DMS79 treated with DMSO at 0.1 percent for 48 hours (cell line): ENCODE data around the gene STK16.
A peak's percentile ranks its signal among the peaks of the same experiment; 100 is the strongest.
"Not testable (repeated sequence)": the region's sequence is repeated elsewhere in the genome, so short reads cannot be mapped to it uniquely, and the experiment has no call there.

Experiments
- DNase-seq: peaks from one replicate; lab custom pipeline; 2025; lab: John Stamatoyannopoulos, UW

The STK16 gene, protein sequence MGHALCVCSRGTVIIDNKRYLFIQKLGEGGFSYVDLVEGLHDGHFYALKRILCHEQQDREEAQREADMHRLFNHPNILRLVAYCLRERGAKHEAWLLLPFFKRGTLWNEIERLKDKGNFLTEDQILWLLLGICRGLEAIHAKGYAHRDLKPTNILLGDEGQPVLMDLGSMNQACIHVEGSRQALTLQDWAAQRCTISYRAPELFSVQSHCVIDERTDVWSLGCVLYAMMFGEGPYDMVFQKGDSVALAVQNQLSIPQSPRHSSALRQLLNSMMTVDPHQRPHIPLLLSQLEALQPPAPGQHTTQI

DNA sequence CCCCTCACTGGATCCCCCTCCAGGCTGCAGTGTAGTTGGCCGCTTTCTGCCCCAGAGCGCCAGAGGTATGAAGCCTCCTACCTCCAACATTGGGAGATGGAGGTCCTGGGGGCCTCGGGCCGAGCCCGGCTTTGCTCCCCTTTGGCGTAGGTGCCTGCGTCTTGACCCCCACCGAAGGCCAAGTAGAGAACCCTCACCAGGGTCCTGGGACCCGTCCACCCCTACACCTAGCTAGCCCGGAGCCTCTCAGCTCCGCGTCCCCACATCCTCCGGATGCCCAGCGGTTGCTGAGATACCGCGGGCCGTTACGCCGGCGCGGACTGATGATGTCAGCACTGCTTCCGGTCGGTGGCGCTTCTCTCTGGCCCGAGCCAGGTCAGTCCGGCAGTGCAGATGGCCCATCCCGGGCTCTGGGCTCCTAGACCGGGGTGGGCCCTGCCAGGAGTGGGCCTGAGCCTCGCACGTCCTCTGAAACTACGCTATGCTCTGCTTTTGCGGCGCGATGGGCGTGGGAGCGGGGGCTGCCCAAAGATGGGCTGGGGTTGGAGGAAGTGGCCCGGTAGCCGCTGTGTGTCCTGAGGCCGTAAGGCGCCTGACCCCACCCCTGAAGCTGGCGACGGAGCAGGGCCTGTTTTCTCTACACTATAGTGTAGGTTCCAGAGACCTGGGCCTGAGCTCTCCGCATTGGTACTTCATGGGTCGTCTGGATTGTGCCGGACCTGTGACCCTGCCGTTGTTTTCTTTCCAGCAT, at the start of gene STK16, which contains the start of gene GLB1L:
STK16 (plus strand) TSS at position 332 of the 751 bp plus-strand sequence. CDS start 521 bp downstream, outside the sequence.
GLB1L (minus strand) TSS at position 297 of the 751 bp plus-strand sequence. CDS start 1,871 bp downstream, outside the sequence.
- peak; percentile 78 for DNase-seq

DNA sequence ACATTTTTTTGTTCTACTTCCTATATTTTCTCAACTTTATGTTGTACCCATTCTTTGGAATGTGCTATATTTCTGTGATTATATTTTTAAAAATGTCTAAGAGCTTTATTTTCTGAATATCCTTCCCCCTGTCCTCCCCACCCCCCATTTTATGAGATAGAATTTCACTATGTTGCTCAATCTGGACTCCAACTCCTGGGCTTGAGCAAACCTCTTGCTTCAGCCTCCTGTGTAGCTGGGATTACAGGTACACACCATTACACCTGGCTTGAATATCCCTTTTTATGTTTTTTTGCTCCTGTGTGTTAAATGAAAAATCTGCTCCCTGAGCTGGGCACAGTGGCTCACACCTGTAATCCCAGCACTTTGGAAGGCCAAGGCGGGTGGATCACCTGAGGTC, 47.9 kb upstream of the STK16 start:
- DNase-seq = no peak

DNA sequence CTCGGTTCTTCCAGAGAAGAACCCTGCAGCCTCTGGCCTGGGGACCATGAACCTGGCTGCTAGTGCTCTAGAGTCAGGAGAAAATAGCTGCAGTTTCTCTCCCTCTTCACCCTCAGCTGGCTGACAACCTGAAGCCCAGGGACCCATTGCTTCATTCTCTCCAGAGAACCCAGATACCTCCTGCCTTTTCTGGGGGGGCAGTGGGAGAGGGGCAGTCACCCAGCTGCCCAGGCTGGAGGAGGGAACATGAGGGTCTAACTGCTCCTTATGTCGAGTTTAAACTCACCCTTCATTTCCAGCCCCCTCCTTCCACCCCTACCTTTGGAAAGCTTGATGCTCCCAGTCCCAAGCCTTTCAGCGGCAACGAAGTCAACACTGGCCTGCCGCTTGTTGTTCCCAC, 46.3 kb upstream of the STK16 start:
- no peak for DNase-seq

DNA sequence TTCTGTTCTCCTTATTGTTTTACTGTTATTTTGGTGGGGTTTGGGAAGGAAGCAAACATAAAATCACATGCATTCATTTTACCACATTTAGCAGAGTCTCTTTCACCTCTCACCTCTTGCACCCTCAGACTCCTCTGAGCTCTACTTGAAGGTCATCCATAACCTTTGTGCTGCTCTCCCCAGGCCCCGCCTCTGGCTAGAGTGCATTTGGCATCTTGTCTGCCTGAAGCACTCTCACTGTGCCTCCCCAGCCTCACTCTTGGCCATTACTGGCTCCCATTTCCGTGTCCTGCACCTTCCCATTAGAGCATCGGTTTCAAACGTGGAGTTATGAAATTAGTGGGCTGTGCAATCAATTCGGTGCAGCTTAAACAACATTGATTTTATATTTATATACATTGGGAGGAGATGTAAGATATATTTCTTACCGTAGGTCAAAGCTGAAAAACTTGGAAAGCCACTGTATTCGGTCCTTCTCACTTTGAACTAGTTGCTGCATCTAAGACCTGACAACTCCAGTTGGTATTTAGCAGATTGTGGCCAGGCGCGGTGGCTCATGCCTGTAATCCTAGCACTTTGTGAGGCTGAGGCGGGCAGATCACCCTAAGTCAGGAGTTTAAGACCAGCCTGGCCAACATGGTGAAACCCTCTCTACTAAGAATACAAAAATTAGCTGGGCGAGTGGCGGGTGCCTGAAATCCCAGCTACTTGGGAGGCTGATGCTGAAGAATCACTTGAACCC, 45.6 kb upstream of the STK16 start:
- no peak for DNase-seq

DNA sequence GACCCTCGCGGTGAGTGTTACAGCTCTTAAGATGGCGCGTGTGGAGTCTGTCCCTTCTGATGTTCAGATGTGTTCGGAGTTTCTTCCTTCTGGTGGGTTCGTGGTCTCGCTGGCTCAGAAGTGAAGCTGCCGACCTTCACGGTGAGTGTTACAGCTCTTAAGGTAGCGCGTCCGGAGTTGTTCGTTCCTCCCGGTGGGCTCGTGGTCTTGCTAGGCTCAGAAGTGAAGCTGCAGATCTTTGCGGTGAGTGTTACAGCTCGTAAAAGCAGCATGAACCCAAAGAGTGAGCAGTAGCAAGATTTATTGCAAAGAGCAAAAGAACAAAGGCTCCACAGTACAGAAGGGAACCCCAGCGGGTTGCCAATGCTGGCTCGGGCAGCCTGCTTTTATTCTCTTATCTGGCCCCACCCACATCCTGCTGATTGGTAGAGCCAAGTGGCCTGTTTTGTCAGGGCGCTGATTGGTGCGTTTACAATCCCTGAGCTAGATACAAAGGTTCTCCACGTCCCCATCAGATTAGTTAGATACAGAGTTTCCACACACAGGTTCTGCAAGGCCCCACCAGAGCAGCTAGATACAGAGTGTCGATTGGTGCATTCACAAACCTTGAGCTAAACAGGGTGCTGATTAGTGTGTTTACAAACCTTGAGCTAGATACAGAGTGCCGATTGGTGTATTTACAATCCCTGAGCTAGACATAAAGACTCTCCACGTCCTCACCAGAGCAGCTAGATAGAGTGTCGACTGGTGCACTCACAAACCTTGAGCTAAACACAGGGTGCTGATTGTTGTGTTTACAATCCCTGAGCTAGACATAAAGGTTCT, 44.6 kb upstream of the STK16 start:
- not testable (repeated sequence) for DNase-seq

DNA sequence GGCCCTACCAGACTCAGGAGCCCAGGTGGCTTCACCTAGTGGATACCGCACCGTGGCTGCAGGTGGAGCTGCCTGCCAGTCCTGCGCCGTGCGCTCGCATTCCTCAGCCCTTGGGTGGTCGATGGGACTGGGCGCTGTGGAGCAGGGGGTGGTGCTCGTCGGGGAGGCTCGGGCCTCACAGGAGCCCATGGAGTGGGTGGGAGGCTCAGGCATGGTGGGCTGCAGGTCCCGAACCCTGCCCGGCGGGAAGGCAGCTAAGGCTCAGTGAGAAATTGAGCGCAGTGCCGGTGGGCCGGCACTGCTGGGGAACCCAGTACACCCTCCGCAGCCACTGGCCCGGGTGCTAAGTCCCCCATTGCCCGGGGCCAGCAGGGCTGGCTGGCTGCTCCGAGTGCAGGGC, 43.9 kb upstream of the STK16 start:
- DNase-seq = not testable (repeated sequence)

DNA sequence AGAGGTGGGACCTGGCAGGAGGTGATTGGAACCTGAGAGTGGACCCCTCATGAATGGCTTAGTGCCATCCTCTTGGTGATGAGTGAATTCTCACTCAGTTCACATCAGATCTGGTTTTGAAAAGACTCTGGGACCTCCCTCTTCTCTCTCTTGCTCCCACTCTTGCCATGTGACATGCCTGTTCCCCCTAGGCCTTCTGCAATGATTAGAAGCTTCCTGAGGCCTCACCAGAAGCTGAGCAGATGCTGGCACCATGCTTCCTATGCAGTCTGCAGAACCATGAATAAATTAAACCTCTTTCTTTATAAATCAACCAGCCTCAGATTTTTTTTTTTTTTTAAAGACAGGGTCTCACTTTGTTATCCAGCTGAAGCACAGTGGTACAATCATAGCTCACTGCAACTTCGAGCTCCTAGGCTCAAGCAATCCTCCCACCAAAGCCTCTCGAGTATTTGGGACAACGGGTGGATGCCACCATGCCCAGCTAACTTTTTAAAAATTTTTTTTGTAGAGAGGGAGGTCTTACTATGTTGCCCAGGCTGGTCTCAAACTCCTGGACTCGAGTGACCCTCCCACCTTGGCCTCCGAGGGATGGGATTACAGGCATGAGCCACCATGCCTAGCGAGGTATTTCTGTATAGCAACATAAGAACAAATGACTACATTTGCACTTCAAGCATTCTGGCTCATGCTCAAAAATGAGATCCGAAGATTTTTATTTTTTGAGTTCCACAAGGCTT, 40.7 kb upstream of the STK16 start:
- DNase-seq = no peak

DNA sequence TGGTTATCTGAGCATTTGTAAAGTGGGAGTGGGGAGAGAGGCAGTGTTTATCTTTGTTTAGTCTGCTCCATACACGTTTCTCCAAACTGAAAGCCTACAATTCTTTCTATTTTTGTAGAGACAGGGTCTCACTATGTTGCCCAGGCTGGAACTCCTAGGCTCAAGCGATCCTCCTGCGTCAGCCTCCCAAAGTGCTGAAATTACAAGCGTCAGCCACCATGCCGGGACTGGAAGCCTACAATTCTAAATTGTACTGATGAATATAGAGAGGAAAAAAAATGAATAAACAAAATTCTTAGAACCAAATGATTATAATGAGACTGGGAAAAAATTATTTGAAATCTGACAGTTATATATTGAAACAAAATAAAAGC, 40.1 kb upstream of the STK16 start:
- no peak for DNase-seq

DNA sequence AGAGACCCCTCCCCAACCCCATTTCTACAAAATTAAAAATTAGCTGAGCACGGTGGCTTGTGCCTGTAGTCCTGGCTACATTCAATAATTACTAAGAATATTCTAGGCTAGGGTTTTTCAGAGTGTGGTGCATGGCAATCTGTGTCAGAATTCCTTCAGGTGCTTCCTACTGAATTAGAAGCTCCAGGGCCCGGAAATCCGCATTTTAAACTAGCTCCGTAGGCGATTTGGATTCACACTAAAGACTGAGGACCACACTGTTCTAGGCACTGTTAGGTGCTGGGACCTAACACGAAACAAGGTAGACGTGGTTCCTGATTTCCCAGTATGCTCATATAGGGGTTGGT, 39.3 kb upstream of the STK16 start:
- DNase-seq = no peak

DNA sequence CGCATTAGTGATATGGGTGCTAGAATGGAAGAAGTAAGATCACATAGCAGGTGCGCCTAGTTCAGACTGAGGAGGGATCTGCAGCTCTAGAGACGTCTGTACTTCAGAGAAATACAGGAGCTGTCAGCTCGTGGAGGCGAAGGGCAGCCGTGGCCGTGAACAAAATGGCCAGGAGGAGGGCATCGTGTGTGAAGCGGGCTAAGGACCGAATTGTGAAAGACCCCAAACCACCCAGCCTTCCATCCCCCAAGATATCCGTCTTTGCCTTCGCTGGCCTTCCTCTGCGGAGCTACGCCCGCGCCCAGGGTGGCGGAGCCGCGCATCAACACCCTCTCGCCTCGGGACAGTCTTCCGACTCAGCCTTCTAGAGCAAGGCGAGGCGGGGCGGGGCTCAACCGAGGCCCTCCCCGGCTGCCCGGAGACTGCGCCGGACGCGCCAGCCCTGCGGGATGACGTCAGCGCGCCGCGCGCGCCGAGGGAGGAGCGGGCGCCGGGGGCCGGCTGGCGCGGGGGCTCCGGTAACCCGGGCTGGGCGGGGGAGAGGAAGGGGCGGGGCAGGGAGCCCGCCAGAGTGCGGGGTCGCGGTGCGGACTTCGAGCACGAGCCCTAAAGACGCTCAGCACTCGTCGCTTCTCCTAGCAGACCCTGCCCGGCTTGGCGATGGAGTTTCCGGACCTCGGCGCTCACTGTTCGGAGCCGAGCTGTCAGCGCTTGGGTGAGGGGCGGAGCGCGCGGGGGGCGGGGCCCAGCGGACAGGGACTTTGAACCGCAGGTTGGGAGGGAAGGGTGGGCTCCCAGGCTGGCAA, 38.7 kb upstream of the STK16 start, which contains the start of gene ZFAND2B:
ZFAND2B (plus strand) TSS at position 455 of the 806 bp plus-strand sequence; CDS start at position 661, 206 bp downstream.
- peak; percentile 87 for DNase-seq

DNA sequence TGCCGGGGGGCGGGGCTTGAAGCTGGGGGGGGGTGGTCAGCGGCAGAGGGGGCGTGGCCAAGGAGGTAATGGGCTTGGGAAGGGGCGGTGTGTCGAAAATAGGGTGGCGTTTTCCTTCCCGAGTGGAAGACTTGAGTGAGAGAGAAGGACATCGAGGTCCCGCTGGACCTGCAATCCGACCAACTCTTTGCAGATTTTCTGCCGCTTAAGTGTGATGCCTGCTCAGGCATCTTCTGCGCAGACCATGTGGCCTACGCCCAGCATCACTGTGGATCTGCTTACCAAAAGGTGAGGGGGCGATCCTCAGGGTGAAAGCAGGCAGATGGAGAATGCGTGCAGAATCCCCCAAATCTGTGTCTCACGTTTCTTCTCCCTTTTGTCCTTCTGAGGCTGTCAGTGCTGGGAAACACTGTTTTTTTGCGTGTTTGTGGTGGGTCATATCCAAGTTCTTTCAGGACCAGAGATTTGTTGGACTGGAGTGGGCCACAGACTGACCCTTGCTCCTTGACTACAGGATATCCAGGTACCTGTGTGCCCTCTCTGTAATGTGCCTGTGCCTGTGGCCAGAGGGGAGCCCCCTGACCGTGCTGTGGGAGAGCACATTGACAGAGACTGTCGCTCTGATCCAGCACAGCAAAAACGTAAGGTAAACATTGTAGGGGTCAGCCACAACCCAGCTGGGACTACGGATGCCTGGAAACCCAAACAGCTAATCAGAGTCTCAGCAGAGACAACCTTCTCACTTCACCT, 38.0 kb upstream of the STK16 start:
- no peak for DNase-seq

DNA sequence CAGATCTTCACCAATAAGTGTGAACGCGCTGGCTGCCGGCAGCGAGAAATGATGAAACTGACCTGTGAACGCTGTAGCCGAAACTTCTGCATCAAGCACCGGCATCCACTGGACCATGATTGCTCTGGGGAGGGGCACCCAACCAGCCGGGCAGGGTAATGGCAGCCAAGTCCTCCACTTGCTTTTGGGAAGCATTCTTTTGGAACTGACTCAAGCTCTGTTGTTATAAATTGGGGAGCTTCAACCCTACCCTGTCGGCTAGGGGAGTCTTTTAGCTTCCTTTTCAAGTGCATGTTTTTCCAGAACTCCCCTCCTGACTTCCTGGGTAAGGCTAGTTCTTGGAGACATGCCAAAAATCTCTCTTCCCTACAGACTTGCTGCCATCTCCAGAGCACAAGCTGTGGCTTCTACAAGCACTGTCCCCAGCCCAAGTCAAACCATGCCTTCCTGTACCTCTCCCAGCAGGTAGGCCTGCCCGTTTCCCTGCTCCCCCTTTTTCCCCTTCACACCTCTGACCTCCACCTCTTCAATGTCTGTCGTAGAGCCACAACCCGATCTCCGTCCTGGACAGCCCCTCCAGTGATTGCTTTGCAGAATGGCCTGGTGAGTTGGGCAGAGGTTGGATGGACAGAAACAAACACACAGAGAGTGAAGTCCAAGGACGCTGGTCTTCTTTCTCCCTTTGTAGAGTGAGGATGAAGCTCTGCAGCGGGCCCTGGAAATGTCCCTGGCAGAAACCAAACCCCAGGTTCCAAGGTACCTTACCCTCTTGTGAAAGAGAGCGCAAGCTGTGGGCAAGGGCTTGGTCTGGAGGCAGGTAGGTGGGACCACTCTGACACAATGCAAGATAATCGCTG, 37.2 kb upstream of the STK16 start:
- DNase-seq = peak; percentile 72

DNA sequence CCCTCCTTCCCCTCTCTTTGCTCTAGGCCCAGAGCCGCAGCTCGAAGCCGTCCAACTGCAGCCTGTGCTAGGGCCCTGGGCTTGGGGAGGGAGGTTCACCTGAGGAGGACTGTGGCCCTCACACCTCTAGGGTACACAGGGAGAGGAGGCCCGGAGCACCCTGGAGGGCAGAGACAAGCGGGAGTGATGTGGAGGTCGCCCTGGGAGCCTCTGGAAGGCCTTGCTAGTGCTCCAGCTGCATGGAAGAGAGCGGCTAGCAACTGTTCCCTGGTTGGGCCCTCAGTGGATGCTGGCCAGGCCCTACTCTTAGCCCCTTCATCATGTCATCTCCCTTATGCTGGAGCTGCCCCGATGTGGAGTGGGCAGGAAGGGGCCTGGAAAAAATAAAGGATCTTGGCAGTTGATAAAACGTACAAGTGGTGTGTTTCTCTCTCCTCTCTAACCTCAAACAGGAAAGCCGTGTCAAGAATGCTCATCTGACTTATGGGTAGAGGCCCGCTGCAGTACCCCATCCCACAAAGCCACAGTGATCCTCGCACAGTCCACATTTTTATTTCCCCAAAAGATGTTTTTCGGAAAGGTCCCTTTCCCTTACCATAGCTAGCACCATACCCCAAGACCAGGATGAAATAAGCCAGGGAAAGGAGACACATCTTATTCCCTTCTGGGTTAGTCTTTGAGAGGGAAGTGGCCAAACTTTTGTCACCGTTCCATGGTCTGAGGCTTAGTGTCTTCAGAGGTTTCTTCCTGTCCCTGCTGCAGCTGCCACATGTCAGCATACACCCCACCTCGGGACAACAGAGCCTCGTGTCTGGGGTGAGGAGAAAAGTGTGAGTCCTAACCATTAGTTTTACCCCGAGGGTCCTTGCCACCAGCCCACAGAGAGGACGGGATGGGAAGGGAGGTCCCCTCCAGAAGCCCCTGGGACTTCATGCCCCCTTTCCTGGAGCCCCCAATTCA, 35.8 kb upstream of the STK16 start:
- DNase-seq = no peak

DNA sequence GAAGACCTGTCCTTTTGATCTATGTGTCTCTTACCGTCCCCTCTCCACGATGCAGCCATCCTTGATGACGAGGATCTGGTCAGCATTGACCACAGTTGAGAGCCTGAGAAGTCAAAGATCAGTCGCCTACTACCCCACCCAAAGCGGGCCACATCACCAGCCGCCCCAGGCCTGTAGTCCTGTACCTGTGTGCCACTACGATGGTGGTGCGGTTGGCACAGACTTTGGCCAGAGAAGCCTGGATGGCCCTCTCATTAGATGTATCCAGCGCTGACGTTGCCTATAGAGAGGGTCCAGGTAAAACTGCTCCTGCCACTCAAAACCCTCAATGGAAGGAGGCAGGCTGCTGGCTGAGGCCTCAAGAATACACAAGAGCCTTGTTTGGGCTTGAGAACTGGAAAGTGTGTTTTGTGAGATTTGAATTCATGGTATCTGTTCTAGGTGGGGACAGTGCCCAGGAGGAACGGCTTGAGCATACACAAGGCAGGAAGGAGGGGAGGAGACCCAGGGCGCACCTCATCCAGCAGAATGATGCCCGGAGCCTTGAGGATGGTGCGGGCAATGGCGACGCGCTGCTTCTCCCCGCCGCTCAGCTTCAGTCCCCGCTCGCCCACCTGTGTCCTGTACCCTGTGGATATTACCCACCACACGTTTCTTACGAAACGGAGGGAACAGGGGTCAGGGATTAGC, 34.9 kb upstream of the STK16 start:
- no peak for DNase-seq

DNA sequence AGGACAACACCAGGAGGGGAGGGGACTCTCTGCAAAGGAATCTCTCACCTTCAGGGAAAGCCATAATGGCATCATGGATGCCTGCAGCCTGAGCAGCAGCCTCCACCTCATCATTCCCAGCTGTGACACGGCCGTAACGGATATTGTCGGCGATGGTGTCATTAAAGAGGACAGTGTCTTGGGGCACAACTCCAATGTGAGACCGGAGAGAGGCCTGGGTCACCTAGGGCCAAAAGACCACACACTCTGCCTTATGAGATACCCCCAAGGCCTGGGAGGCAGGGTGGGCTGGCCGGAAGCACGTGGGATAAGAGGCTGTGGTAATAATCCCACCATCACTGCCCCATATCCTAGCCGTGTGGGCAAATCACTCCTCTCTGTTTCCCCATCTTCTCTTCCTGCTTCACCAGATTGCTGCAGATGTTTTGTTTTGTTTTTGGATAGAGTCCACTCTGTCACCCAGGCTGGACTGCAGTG, 34.4 kb upstream of the STK16 start:
- DNase-seq = no peak

DNA sequence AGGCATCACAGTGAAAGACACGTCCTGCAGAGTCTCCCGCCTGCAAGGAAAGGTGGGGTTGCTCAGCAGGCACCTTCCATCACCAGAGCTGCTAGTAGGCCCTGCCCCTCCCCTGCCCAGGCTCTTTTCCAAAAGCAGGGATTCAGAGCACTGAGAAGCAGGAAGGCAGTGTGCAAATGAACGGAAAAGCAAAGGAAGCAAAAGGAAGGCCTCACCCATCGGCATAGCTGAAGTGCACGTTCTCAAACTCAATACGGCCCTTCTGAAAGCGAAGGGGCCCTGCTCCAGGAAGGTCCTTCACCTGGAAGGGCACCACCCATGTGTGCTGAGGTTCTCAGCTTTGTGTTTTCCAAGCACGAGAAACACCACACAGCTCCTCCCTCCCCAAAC, 32.3 kb upstream of the STK16 start:
- no peak for DNase-seq
